AG04449 (cell line): ENCODE data around the gene MRAS.

Experiments used
- CTCF ChIA-PET: fragments of 350-600 bp; formaldehyde crosslinking; extraction: SDS; loops from one replicate; lab custom pipeline; 2021; ENCODE audit warnings: antibody characterized with exemption; lab: Yijun Ruan, JAX
- POLR2A ChIA-PET: fragments of 400-600, 350-600 bp; formaldehyde crosslinking; extraction: SDS; loops from one replicate; lab custom pipeline; 2020; ENCODE audit warnings: antibody characterized with exemption, inconsistent platforms; lab: Yijun Ruan, JAX
- DNase-seq: peaks from one replicate; pipeline ENCODE4 v3.0.0-alpha.2; 2010; ENCODE audit warnings: low read depth, low spot score
- H3K4me3 ChIP-seq: 2 replicates; pipeline ENCODE4 v1.5.1; 2011; ENCODE audit warnings: low read depth, mild to moderate bottlenecking, control low read depth, low read length
- CTCF ChIP-seq: IDR thresholded peaks from one replicate; pipeline ENCODE4 v1.5.1; 2011; ENCODE audit warnings: mild to moderate bottlenecking, moderate library complexity, low read length, control low read depth, inconsistent platforms; ENCODE audit not compliant: insufficient read depth; ENCODE audit errors: missing control alignments

MRAS gene

GRCh38 chr3:138389841-138390581 lies 41.6 kb downstream of the MRAS start:
- CTCF ChIA-PET = interaction anchor here (1.0 to 2.6 kb wide), 5 partner anchors 14 to 88 kb away, joined by 3 to 18 read pairs (median 4); no protein-coding TSS in a partner anchor

GRCh38 chr3:138390582-138390932 lies 42.2 kb downstream of the MRAS start:
- ChIA-PET POLR2A (interaction anchor here (0.6 to 1.3 kb wide), 4 partner anchors 41 to 89 kb away, joined by 3 read pairs; partner anchors contain the start of gene MRAS), CTCF (interaction anchor here (0.9 to 2.6 kb wide), 5 partner anchors 13 to 87 kb away, joined by 3 to 18 read pairs (median 4); no protein-coding TSS in a partner anchor)
- no peak overlapping the region for H3K4me3 ChIP-seq
- no peak for DNase-seq
- TF ChIP-seq CTCF = no peak

More at GRCh38 chr3:138389841-138390581, 41.6 kb downstream of the MRAS start:
- peak; percentile 81 for DNase-seq
- TF ChIP-seq CTCF = no peak
- POLR2A ChIA-PET = interaction anchor here (0.6 to 1.3 kb wide), 4 partner anchors 41 to 88 kb away, joined by 3 read pairs; partner anchors contain the start of gene MRAS
- H3K4me3 ChIP-seq = no peak overlapping the region; the same call in none of the 2 replicates

- ChIA-PET POLR2A (no interaction called here), CTCF (interaction anchor here (1.2 kb wide), 1 partner anchor 24 kb away, joined by 8 read pairs; no protein-coding TSS in a partner anchor)
- no peak for TF ChIP-seq CTCF
- no peak overlapping the region for H3K4me3 ChIP-seq
- DNase-seq = no peak
Measured at GRCh38 chr3:138394156-138394555, 45.8 kb downstream of the MRAS start.

GRCh38 chr3:138394686-138395085 lies 46.3 kb downstream of the MRAS start:
- ChIA-PET POLR2A (no interaction called here), CTCF (interaction anchor here (1.2 kb wide), 1 partner anchor 24 kb away, joined by 8 read pairs; no protein-coding TSS in a partner anchor)
- no peak overlapping the region for H3K4me3 ChIP-seq
- no peak for TF ChIP-seq CTCF
- no peak for DNase-seq

GRCh38 chr3:138395865-138396751 lies 47.7 kb downstream of the MRAS start:
- no peak for DNase-seq
- TF ChIP-seq CTCF = no peak
- no peak overlapping the region for H3K4me3 ChIP-seq
- CTCF ChIA-PET = interaction anchor here (1.3 to 6.4 kb wide), 2 partner anchors 13 to 22 kb away, joined by 5 to 66 read pairs; no protein-coding TSS in a partner anchor
- POLR2A ChIA-PET = no interaction called here
